K562 (cell line): ENCODE results near the gene ISG20.

Experiments
- BHLHE40 ChIP-seq: IDR thresholded peaks from 2 replicates; pipeline ENCODE4 v1.6.1; 2011; ENCODE audit warnings: low read length, improper control_type of control experiment
- HDAC2 ChIP-seq: fragments of 450-650 bp; IDR thresholded peaks from 2 replicates; pipeline ENCODE4 v1.6.1; 2016; ENCODE audit warnings: mild to moderate bottlenecking
- HNRNPLL ChIP-seq: fragments of 200-400 bp; formaldehyde crosslinking; IDR thresholded peaks from 2 replicates; pipeline ENCODE4 v1.6.1; 2017; ENCODE audit warnings: low read length, low read depth, mild to moderate bottlenecking; ENCODE audit not compliant: poor library complexity, severe bottlenecking
- LCOR ChIP-seq: sonication (generic); formaldehyde crosslinking; IDR thresholded peaks from 2 replicates; pipeline ENCODE4 v1.8.0; 2022; ENCODE audit warnings: mild to moderate bottlenecking, missing genetic modification reagents
- SREBF1 ChIP-seq: fragments of 150-350 bp; IDR thresholded peaks from 2 replicates; pipeline ENCODE4 v1.6.1; 2014; ENCODE audit warnings: antibody characterized with exemption, low read depth, low read length, borderline replicate concordance
- SREBF2 ChIP-seq: sonication (generic); formaldehyde crosslinking; IDR thresholded peaks from 2 replicates; pipeline ENCODE4 v1.4.0; 2020; ENCODE audit warnings: mild to moderate bottlenecking, missing genetic modification reagents
- ZFP36 ChIP-seq: fragments of 150-350 bp; IDR thresholded peaks from 2 replicates; pipeline ENCODE4 v1.6.1; 2018; ENCODE audit warnings: low read length, low read depth; ENCODE audit not compliant: partially characterized antibody

GRCh38 chr15:88674661-88675060, 35.8 kb downstream of the ISG20 start:
- no peak for TF ChIP-seq HDAC2
- TF ChIP-seq SREBF2 (CRISPR knock-in tag) = no peak
- no peak for TF ChIP-seq HNRNPLL
- TF ChIP-seq LCOR (CRISPR knock-in tag) = no peak
- TF ChIP-seq BHLHE40 = no peak
- no peak for TF ChIP-seq ZFP36
- TF ChIP-seq SREBF1 = no peak
